Neural progenitor cell (in vitro differentiated cells): ENCODE results near the gene PCDHGA4.
"Not testable (repeated sequence)": the region's sequence is repeated elsewhere in the genome, so short reads cannot be mapped to it uniquely, and the experiment has no call there.

ENCODE experiments used
- EZH2 ChIP-seq: fragments of 200-600 bp; sonication (generic); IDR thresholded peaks from 2 replicates; pipeline ENCODE4 v1.6.1; 2017; ENCODE audit warnings: antibody characterized with exemption, mild to moderate bottlenecking, moderate library complexity
- EZH2phosphoT487 ChIP-seq: fragments of 200-600 bp; sonication (generic); IDR thresholded peaks from 2 replicates; pipeline ENCODE4 v1.6.1; 2017; ENCODE audit warnings: antibody characterized with exemption
- TF ChIP-seq, protein P1 (sequence below): fragments of 200-600 bp; sonication (generic); IDR thresholded peaks from 2 replicates; pipeline ENCODE4 v1.5.1; 2017; ENCODE audit warnings: antibody characterized with exemption, mild to moderate bottlenecking

DNA sequence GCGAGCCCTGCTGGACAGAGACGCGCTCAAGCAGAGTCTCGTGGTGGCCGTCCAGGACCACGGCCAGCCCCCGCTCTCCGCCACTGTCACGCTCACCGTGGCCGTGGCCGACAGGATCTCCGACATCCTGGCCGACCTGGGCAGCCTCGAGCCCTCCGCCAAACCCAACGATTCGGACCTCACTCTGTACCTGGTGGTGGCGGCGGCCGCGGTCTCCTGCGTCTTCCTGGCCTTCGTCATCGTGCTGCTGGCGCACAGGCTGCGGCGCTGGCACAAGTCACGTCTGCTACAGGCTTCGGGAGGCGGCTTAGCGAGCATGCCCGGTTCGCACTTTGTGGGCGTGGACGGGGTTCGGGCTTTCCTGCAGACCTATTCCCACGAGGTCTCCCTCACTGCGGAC is 22.2 kb upstream of the PCDHGA4 start:
- TF ChIP-seq, protein P1, sequence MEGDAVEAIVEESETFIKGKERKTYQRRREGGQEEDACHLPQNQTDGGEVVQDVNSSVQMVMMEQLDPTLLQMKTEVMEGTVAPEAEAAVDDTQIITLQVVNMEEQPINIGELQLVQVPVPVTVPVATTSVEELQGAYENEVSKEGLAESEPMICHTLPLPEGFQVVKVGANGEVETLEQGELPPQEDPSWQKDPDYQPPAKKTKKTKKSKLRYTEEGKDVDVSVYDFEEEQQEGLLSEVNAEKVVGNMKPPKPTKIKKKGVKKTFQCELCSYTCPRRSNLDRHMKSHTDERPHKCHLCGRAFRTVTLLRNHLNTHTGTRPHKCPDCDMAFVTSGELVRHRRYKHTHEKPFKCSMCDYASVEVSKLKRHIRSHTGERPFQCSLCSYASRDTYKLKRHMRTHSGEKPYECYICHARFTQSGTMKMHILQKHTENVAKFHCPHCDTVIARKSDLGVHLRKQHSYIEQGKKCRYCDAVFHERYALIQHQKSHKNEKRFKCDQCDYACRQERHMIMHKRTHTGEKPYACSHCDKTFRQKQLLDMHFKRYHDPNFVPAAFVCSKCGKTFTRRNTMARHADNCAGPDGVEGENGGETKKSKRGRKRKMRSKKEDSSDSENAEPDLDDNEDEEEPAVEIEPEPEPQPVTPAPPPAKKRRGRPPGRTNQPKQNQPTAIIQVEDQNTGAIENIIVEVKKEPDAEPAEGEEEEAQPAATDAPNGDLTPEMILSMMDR = not testable (repeated sequence)
- not testable (repeated sequence) for TF ChIP-seq EZH2, EZH2phosphoT487
